Effector memory CD4-positive, alpha-beta T cell (primary cell): Measurements from ENCODE around the gene TUT4.
"Not testable (repeated sequence)": the region's sequence is repeated elsewhere in the genome, so short reads cannot be mapped to it uniquely, and the experiment has no call there.

Source experiments
- DNase-seq, 3 donors: peaks; one replicate each; pipeline ENCODE4 v3.0.0-alpha.2; 2020
- H3K27ac ChIP-seq: 2 replicates; pipeline ENCODE4 v1.7.0; 2013; ENCODE audit warnings: mild to moderate bottlenecking, low read length, moderate library complexity; ENCODE audit not compliant: insufficient read depth, poor library complexity, severe bottlenecking
- H3K27me3 ChIP-seq: replicated peaks from 2 replicates; pipeline ENCODE4 v1.7.0; 2013; ENCODE audit warnings: mild to moderate bottlenecking, low read length; ENCODE audit not compliant: insufficient read depth, control insufficient read depth, poor library complexity, severe bottlenecking
- H3K36me3 ChIP-seq: 2 replicates; pipeline ENCODE4 v1.7.0; 2013; ENCODE audit warnings: mild to moderate bottlenecking, low read length, moderate library complexity; ENCODE audit not compliant: control insufficient read depth, insufficient read depth
- H3K4me1 ChIP-seq: 2 replicates; pipeline ENCODE4 v1.7.0; 2013; ENCODE audit warnings: low read length, mild to moderate bottlenecking; ENCODE audit not compliant: control insufficient read depth, insufficient read depth, poor library complexity, severe bottlenecking
- H3K4me3 ChIP-seq: 2 replicates; pipeline ENCODE4 v1.7.0; 2013; ENCODE audit warnings: low read length, low read depth, mild to moderate bottlenecking; ENCODE audit not compliant: insufficient read depth, poor library complexity, severe bottlenecking
- H3K9me3 ChIP-seq: 2 replicates; pipeline ENCODE4 v1.7.0; 2013; ENCODE audit warnings: mild to moderate bottlenecking, low read length, moderate library complexity; ENCODE audit not compliant: control insufficient read depth

The TUT4 gene

DNA sequence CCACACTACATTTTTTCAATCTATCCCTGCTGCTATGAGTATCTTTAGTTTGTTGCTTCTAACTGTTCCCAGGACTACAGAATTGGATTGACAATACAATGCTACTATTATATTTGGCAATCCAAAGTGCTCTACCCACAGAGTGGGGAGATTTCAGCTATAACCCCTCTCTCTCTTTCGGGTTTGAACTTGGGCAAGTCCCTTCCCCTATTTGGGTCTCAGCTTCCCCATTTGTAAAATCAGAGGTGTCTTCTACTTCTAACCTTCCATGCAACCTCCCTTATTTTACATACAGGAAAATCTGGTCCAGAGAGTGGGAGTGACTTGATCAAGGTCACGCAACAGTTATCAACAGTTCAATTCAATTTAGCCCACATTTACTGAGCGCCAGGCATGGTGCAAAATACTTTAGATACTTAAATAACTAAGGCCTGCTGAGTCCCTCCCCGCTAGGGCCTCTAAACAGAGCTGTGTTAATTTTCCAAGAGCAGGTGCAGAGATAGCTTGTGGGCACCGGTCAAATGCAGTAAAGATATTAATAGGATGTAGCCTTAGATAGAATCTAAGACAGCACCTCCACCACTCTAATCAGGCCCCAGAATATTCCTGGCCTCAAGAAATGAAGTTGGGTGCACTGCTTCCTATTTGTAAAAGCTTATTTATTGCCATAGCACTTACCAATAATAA, 39.9 kb upstream of the TUT4 start:
- no peaks in the 10 kb centered on the region for H3K36me3 ChIP-seq
- no peak for DNase-seq
- H3K27me3 ChIP-seq = no peaks in the 10 kb centered on the region
- no peaks in the 10 kb centered on the region for H3K9me3 ChIP-seq
- no peak overlapping the region for H3K27ac ChIP-seq
- no peaks in the 10 kb centered on the region for H3K4me1 ChIP-seq
- no peak overlapping the region for H3K4me3 ChIP-seq

DNA sequence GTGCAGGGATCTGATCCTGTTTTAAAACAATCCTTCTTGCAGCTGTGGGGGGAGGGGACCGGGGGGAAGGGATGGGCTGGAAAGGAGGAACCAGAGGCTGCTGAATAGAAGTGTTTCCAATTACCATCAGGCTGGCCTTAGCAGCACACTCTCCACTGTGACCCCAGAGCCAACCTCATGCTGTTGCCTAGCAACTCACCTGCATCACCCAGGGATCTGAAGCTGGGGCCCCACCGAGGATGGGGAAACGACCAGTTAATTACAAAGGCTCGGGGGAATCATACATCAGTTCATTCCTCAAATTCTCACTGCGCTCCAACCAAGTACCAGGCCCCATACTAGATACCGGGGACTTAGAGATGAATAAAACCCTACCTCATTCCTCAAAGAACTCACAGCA, 37.4 kb upstream of the TUT4 start:
- Histone ChIP-seq H3K27me3 (no peaks in the 10 kb centered on the region), H3K4me1 (no peaks in the 10 kb centered on the region), H3K9me3 (no peaks in the 10 kb centered on the region), H3K27ac (no peak overlapping the region), H3K4me3 (no peak overlapping the region), H3K36me3 (no peaks in the 10 kb centered on the region)
- no peak for DNase-seq

DNA sequence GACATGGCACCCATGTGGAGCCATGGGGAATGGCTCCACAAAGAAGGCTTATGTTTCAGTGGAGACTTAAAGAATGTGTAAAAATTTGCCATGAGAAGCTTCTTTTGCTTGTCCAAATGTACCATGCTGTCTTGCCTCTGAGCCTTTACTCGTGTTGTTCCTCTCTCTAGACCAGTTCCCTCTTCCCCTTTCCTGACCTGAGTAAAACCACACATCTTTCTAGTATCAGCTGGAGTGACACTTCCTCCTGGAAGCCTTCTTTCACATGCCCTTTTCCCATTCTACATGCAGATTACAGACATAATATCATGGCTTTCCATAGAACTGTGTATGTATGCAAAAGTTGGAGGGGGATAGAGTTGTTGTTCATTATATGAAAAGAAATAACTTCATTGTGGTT, 35.6 kb upstream of the TUT4 start:
- Histone ChIP-seq H3K36me3 (no peaks in the 10 kb centered on the region), H3K4me3 (no peak overlapping the region), H3K4me1 (no peaks in the 10 kb centered on the region), H3K27me3 (no peaks in the 10 kb centered on the region), H3K27ac (no peak overlapping the region), H3K9me3 (no peaks in the 10 kb centered on the region)
- DNase-seq = no peak

DNA sequence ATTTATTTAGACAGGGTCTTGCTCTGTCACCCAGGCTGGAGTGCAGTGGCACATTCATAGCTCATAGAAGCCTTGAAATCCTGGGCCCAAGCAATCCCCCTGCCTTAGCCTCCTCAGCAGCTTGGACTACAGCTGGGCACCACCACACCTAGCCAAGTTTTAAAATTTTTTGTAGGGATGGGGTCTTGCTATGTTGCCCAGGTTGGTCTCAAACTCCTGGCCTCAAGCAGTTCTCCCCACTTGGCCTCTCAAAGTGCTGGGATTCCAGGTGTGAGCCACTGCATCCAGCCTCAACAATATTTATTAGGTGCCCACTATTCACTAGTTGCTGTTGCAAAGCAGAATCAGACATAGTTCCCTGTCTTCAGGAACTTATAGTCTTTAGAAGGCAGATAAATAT, 35.1 kb upstream of the TUT4 start:
- no peaks in the 10 kb centered on the region for H3K9me3 ChIP-seq
- no peak overlapping the region for H3K27ac ChIP-seq
- H3K4me1 ChIP-seq = no peaks in the 10 kb centered on the region
- H3K36me3 ChIP-seq = no peaks in the 10 kb centered on the region
- no peaks in the 10 kb centered on the region for H3K27me3 ChIP-seq
- no peak overlapping the region for H3K4me3 ChIP-seq
- no peak for DNase-seq

DNA sequence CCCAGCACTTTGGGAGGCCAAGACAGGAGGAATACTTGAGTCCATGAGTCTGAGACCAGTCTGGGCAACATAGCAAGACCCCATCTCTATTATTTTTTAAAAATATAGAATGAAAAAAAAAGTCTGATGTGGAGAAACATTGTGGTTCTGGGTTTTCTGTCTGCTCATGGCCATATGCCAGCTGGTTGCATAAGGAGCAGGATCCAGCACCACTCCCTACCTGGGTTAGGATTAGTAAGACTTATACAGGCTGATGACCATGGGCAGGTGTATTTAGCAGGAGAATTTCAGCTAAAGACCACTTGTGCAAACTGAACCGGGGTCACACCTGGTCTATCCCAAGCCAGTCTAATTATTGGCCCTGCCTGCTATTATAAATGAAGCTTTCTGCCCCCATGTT, 32.6 kb upstream of the TUT4 start:
- Histone ChIP-seq H3K9me3 (no peaks in the 10 kb centered on the region), H3K27me3 (no peaks in the 10 kb centered on the region), H3K4me3 (no peak overlapping the region), H3K4me1 (no peaks in the 10 kb centered on the region), H3K36me3 (no peaks in the 10 kb centered on the region), H3K27ac (no peak overlapping the region)
- DNase-seq = no peak

DNA sequence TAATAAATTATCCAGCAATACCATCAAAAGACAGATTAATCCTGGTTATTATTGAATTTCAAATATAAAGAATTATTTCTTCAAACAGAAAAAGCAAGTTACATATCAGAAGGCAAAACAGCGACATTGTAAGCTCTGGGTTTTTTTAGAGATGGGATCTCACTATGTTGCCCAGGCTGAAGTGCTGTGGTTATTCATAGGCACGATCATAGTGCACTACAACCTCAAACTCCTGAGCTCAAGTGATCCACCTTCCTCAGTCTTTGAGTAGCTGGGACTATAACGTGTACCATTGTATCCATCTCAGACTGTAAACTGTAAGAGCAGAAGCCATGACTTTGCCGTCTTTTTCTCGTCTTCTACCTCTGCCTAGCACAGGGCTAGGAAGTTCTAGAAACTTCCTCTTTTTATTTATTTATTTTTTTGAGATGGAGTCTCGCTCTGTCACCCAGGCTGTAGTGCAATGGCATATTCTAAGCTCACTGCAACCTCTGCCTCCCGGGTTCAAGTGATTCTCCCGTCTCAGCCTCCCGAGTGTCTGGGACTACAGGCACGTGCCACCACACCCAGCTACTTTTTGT, 29.3 kb upstream of the TUT4 start:
- H3K27ac ChIP-seq = no peak overlapping the region
- no peak overlapping the region for H3K4me3 ChIP-seq
- no peaks in the 10 kb centered on the region for H3K27me3 ChIP-seq
- H3K4me1 ChIP-seq = peaks cover 6% of the 10 kb centered on the region
- no peaks in the 10 kb centered on the region for H3K9me3 ChIP-seq
- H3K36me3 ChIP-seq = no peaks in the 10 kb centered on the region
- DNase-seq = no peak

DNA sequence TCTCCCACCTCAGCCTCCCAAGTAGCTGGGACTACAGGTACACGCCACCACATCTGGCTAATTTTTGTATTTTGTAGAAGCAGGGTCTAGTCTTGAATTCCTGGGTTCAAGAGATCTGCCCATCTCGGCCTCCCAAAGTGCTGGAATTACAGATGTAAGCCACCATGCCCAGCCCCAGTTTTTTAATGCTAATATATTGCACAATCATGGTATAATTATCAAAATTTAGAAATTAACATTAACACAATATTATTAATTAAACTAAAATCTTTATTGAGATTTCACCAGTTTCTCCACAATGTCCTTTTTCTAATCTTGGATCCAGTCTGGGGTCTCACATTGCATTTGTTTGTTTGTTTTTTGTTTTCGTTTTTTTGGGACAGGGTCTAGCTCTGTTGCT, 27.4 kb upstream of the TUT4 start:
- Histone ChIP-seq H3K4me1 (peaks cover 6% of the 10 kb centered on the region), H3K27me3 (no peaks in the 10 kb centered on the region), H3K9me3 (no peaks in the 10 kb centered on the region), H3K4me3 (no peak overlapping the region), H3K27ac (no peak overlapping the region), H3K36me3 (no peaks in the 10 kb centered on the region)
- no peak for DNase-seq

DNA sequence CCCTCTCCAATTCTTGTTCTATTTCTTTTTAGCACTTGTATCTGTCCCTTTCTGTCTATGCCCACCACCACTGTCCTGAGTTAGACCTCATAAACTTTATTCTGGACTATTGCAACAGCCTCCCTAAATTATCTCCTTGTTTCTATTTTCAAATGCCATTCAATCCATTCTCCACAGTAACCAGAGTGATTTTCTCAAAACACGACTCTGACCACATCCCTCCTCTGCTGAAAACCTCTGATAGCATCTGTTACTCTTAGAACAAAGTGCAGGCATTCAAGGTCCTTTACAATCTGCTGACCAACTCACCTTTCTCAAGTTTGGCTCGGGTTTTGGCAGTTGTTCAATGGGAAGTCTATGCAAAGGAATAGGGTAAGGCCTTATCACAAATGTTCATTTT, 26.5 kb upstream of the TUT4 start:
- H3K4me1 ChIP-seq = peaks cover 6% of the 10 kb centered on the region
- H3K9me3 ChIP-seq = no peaks in the 10 kb centered on the region
- no peak overlapping the region for H3K27ac ChIP-seq
- H3K36me3 ChIP-seq = no peaks in the 10 kb centered on the region
- no peak for DNase-seq
- H3K27me3 ChIP-seq = no peaks in the 10 kb centered on the region
- H3K4me3 ChIP-seq = no peak overlapping the region

DNA sequence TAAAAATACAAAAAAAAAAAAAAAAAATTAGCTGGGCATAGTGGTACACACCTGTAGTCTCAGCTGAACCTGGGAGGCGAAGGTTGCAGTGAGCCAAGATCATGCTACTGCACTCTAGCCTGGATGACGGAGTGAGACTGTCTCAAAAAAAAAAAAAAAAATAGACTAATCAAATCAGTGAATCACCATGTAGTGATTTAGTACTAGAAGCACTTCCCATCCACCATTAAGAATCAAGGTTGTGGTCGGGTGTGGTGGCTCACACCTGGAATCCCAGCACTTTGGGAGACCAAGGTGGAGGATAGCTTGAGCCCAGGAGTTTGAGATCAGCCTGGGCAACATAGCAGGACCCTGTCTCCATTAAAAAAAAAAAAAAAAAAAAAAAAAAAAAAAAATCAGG, 25.2 kb upstream of the TUT4 start:
- not testable (repeated sequence) for H3K4me1 ChIP-seq, DNase-seq, H3K9me3 ChIP-seq, H3K27ac ChIP-seq, H3K4me3 ChIP-seq, H3K27me3 ChIP-seq, H3K36me3 ChIP-seq

DNA sequence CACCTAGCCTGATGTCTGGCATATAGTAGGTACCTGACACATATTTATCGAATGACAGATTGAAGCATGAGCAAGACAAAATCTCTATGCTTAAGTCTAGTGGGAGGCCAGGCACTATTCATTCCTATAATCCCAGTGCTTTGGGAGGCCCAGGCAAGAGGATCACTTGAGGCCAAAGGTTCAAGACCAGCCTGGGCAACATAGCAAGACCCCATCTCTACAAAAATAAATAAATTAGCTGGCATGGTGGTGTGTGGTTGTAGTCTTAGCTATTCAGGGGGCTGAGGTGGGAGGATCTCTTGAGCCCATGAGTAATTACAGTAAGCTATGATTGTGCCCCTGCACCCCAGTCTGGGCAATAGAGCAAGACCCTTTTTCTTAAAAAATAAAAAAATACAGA, 23.2 kb upstream of the TUT4 start:
- Histone ChIP-seq H3K4me1 (peaks cover 6% of the 10 kb centered on the region), H3K4me3 (no peak overlapping the region), H3K27me3 (no peaks in the 10 kb centered on the region), H3K27ac (no peak overlapping the region), H3K36me3 (no peaks in the 10 kb centered on the region), H3K9me3 (no peaks in the 10 kb centered on the region)
- no peak for DNase-seq
